ENCODE results near the gene WDR89.

WDR89 gene

DNA sequence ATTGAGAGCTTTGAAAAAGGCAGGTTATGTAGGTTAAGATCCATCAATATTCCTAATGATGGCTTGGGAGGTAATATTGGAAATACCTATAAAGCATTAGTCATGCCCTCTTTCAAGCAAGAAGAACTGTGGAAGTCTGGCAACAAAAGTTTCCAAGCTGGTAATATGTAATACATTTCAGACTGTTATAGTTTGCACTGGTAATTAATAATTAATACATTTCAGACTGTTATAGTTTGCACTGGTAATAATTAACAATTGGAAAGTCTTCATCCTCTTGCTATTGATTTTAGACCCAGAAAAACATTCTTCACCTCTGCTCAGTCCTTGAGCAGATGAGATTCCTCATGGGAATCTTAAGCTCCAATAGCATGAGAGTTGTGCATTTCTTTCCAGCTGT, 29.0 kb upstream of the WDR89 start:
- Histone ChIP-seq H3K36me3 (ENCODE audit: insufficient read depth, low read length) (no peaks in the 10 kb centered on the region), H2AFZ (ENCODE audit: low read length) (no peak overlapping the region), H3K9me3 (ENCODE audit: insufficient read depth, low read depth, low read length) (no peaks in the 10 kb centered on the region), H3K27me3 (ENCODE audit: insufficient read depth, low read length, poor library complexity, severe bottlenecking) (no peaks in the 10 kb centered on the region), H4K20me1 (ENCODE audit: insufficient read depth, low read length, poor library complexity, severe bottlenecking) (no peaks in the 10 kb centered on the region), H3K4me1 (ENCODE audit: insufficient read depth, low read length, poor library complexity, severe bottlenecking) (peaks cover 6% of the 10 kb centered on the region), H3K9ac (ENCODE audit: low read depth, low read length, poor library complexity, severe bottlenecking) (no peak overlapping the region), H3K4me2 (ENCODE audit: low read depth, low read length, poor library complexity, severe bottlenecking) (no peak overlapping the region), H3K9me2 (replicated peaks; ENCODE audit: low read depth, low read length) (no peaks in the 10 kb centered on the region), H3K79me2 (ENCODE audit: insufficient read depth, low read length) (no peaks in the 10 kb centered on the region), H3F3A (ENCODE audit: low read depth) (no peaks in the 10 kb centered on the region), H3K4me3 (ENCODE audit: low read length, poor library complexity, severe bottlenecking) (no peak overlapping the region)
- TF ChIP-seq EZH2phosphoT487 (IDR thresholded peaks at IDR 0.05; ENCODE audit: borderline replicate concordance) (no peak), CTCF (conservative IDR thresholded peaks at IDR 0.05; ENCODE audit: low read length) (no peak)

GRCh38 chr14:63666335-63666734, 24.7 kb upstream of the WDR89 start:
- Histone ChIP-seq H3K36me3 (ENCODE audit: insufficient read depth, low read length) (no peaks in the 10 kb centered on the region), H3F3A (ENCODE audit: low read depth) (no peaks in the 10 kb centered on the region), H2AFZ (ENCODE audit: low read length) (no peak overlapping the region), H3K4me3 (ENCODE audit: low read length, poor library complexity, severe bottlenecking) (no peak overlapping the region), H3K27me3 (ENCODE audit: insufficient read depth, low read length, poor library complexity, severe bottlenecking) (no peaks in the 10 kb centered on the region), H3K9me2 (replicated peaks; ENCODE audit: low read depth, low read length) (no peaks in the 10 kb centered on the region), H3K9ac (ENCODE audit: low read depth, low read length, poor library complexity, severe bottlenecking) (no peak overlapping the region), H3K9me3 (ENCODE audit: insufficient read depth, low read depth, low read length) (no peaks in the 10 kb centered on the region), H3K79me2 (ENCODE audit: insufficient read depth, low read length) (no peaks in the 10 kb centered on the region), H3K4me1 (ENCODE audit: insufficient read depth, low read length, poor library complexity, severe bottlenecking) (no peaks in the 10 kb centered on the region), H3K4me2 (ENCODE audit: low read depth, low read length, poor library complexity, severe bottlenecking) (no peak overlapping the region), H4K20me1 (ENCODE audit: insufficient read depth, low read length, poor library complexity, severe bottlenecking) (no peaks in the 10 kb centered on the region)
- TF ChIP-seq CTCF (conservative IDR thresholded peaks at IDR 0.05; ENCODE audit: low read length) (no peak), EZH2phosphoT487 (IDR thresholded peaks at IDR 0.05; ENCODE audit: borderline replicate concordance) (no peak)

DNA sequence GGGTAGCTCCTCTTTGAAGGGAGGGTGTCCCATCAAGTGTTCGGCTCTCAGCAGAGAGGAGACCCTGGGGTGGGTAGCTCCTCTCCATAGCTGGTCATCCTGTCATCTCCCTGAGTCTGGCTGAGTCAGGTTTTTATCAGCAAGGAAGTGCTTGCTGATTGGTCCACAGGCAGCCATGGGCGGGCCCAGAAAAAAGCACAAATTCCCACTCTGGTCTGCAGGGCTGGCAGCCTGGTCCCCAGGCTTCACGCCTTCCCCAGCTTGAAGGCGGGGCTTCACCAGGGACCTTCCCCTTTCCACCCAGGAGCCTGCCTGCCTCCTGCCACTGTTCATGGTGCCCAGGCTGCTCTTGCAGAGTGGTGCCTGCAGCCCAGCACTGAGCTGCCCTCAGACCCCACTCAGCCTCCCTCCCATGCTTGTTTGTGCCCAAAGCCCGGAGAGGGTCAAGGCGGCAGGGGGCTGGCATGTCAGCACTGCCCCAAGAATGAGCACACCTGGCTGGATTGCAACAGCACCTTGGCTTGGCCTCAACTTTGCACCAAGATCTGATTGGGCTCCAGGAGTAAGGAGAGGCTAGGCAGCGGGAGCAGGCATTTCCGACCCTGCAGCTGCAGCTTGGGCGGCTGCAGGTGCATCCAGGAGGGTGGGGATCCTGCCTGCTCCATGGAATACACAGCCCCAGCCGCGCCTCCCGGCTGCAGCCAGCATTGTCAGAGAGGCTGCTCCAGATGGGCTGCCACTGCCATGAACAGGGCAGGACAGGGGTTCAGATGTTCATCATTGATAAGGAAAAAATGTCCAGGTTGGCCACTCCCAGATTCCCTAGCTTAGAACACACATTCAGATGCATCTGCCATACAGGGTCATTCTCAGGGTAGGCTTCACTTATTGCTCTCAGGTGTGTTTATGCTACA, 22.0 kb upstream of the WDR89 start:
- no peaks in the 10 kb centered on the region for H3K4me1 ChIP-seq (ENCODE audit: insufficient read depth, low read length, poor library complexity, severe bottlenecking)
- TF ChIP-seq CTCF (conservative IDR thresholded peaks at IDR 0.05; ENCODE audit: low read length) (no peak), EZH2phosphoT487 (IDR thresholded peaks at IDR 0.05; ENCODE audit: borderline replicate concordance) (no peak)
- H3K9me2 ChIP-seq (replicated peaks; ENCODE audit: low read depth, low read length) = no peaks in the 10 kb centered on the region
- no peaks in the 10 kb centered on the region for H3K79me2 ChIP-seq (ENCODE audit: insufficient read depth, low read length)
- H2AFZ ChIP-seq (ENCODE audit: low read length) = no peak overlapping the region
- H3K4me2 ChIP-seq (ENCODE audit: low read depth, low read length, poor library complexity, severe bottlenecking) = no peak overlapping the region
- no peaks in the 10 kb centered on the region for H4K20me1 ChIP-seq (ENCODE audit: insufficient read depth, low read length, poor library complexity, severe bottlenecking)
- no peaks in the 10 kb centered on the region for H3F3A ChIP-seq (ENCODE audit: low read depth)
- no peaks in the 10 kb centered on the region for H3K36me3 ChIP-seq (ENCODE audit: insufficient read depth, low read length)
- no peaks in the 10 kb centered on the region for H3K27me3 ChIP-seq (ENCODE audit: insufficient read depth, low read length, poor library complexity, severe bottlenecking)
- H3K9me3 ChIP-seq (ENCODE audit: insufficient read depth, low read depth, low read length) = no peaks in the 10 kb centered on the region
- no peak overlapping the region for H3K4me3 ChIP-seq (ENCODE audit: low read length, poor library complexity, severe bottlenecking)
- H3K9ac ChIP-seq (ENCODE audit: low read depth, low read length, poor library complexity, severe bottlenecking) = no peak overlapping the region
